KBM-7 (cell line): ENCODE measurements around the gene FGF4.

Experiments
- DNase-seq: peaks from one replicate; pipeline ENCODE4 v3.0.0-alpha.2; 2015
- in situ Hi-C: fragments of 300-500 bp; cut with MboI; formaldehyde crosslinking; loops from 2 replicates; pipeline ENCODE4 v1.14.3; 2020; ENCODE audit warnings: low sequenced_read_pairs, low pct_unique_long_range_greater_than_20kb, mixed read lengths

Gene FGF4

DNA sequence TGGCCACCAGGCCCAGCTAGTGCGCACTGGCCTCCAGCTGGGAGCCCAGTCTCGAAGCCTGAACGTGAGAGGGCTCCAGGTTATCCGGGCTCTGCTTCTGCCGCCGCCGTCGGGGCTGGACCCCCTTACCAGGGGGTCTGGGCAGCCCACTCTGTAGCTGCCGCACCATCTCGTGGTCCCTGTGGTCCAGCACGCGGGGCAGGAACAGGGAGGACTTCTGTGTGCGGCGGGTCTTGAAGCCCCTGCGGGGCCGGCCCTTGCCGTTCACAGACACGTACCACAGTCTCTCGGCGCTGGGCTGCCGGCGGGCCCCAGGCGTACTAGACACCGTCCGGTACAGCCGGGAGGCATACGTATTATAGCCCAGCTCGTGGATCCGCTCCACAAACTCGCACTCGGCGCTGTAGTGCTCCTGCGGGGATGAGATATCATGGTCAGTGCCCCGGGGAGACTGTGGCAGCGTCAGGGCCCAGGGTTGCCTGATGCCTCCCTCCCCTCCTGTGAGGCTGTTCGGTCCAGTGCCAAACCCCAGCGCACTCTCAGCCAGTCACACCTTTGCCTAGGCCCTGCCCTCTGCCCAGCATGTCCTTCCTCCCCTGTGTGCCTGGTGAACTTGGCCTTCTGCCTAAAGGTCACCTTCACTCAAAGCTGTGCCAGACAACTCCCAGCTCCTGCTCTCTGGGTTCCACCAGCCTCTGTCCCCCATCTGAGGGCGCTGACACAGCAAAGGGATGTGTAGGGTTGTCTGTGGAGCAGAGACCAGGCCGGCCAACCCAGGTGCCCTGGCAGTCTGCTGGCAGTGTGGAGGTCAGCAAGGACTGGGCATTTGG lies 35.4 kb upstream of the FGF4 start:
- no peak for DNase-seq

GRCh38 chr11:69808667-69809086 lies 33.5 kb upstream of the FGF4 start:
- in situ Hi-C loops: no loop called here
- no peak for DNase-seq

More for the DNA sequence above, 35.4 kb upstream of the FGF4 start:
- in situ Hi-C loops: no loop called here

DNA sequence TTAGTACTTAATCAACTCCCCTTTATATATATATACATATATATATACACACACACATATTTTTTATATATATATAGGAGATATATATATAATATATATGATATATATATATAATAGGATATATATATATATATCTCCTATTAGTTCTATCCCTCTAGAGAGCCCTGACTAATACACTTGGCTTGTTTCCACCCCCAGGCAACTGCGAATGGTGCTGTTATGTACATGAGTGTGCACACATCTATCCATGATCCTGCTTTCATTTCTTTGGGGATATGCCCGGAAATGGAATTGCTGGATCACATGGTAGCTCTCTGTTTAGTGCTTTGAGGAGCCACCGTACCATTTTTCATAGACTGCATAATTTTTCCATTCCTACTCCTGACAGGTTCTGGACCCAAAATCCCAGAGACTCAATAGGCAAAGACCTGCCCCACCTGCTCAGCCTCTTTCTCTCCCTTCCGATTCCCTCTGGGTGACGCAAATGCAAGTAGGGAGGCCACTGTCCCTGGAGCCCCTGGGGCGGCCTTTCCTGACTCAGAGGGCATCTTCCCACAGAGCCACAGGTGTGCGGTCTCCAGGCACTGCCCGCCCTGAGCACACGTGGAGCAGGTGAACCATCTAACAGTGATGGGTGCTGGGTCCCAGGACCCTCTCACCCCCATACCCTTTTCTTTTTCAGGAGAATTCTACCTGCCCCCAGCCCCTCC lies 32.1 kb upstream of the FGF4 start:
- in situ Hi-C loops: no loop called here
- no peak for DNase-seq

DNA sequence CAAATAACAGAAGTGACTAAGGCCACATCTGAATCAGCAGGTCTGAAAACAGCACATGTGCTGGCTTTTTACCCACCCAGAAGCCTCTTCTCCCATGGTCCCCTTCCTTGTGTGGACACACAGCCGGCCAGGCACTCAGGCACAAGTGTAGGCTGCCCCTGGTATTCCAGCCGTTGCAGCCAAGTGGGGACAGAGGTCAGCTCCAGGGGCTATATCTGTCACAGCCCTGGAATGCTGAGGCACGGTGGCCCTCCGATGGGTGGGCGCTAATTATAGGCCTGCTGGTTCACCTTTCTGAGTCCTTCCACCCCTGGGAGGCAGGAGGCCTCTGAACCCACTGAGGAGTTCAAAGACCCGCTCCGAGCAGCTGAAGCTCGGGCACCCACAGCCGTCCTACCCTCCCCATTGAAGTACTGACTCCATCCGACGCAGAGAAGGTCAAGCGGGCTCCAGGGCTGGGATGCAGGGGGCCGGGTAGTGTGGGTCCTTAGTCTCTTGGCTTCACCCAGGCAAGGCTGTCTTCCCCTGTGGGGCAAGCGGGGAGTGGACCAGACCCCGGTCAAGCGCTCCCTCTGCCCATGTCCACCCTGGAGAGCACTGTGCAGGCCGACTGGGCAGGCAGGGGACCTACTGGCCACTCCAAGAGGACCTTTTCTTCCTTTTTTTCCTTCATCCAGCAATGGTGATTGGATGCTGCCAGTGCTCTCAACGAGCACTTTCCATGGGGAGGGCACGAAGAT lies 29.8 kb upstream of the FGF4 start:
- in situ Hi-C loops: no loop called here
- no peak for DNase-seq

- in situ Hi-C loops: no loop called here
- no peak for DNase-seq
These were observed 28.6 kb upstream of the FGF4 start for GRCh38 chr11:69803604-69804218.

DNA sequence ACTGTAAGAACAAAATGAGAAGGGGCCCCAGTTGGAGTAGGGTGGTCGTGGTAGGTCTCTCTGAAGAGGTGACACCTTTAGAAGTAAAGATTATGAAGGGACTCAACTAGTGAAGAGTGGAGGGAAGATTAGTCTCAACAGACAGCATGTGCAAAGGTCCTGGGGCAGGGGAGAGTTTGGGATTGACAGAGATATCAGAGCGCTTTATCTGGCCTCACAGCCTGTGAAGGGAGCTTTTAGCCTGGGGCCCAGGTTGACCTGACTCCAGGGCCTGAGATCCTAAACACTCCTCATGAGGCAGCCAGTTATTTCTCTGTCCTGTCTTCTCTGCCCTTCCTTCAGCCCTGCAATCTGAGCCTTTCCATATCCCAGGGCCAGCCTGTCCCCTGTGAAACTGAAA lies 27.9 kb upstream of the FGF4 start:
- no peak for DNase-seq
- in situ Hi-C loops: no loop called here

DNA sequence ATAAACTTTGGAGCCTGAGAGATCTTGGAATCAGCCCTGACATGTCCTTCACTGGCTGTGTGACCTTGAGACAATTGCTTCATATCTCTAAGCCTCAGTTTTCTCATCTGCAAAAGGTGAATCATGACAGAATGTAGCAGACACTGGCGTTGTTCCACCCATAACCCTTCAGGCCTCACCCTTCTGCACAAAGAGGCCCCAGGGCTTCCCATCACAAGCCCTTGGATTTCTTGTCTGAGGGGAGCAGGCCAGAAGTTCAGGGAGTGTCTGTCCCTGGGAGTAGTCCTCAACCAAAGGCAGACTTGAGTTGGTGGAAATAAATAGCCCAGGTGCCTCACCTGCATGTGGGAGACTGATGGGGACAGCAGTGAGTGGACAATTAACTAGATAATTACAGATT lies 27.4 kb upstream of the FGF4 start:
- no peak for DNase-seq
- in situ Hi-C loops: no loop called here

DNA sequence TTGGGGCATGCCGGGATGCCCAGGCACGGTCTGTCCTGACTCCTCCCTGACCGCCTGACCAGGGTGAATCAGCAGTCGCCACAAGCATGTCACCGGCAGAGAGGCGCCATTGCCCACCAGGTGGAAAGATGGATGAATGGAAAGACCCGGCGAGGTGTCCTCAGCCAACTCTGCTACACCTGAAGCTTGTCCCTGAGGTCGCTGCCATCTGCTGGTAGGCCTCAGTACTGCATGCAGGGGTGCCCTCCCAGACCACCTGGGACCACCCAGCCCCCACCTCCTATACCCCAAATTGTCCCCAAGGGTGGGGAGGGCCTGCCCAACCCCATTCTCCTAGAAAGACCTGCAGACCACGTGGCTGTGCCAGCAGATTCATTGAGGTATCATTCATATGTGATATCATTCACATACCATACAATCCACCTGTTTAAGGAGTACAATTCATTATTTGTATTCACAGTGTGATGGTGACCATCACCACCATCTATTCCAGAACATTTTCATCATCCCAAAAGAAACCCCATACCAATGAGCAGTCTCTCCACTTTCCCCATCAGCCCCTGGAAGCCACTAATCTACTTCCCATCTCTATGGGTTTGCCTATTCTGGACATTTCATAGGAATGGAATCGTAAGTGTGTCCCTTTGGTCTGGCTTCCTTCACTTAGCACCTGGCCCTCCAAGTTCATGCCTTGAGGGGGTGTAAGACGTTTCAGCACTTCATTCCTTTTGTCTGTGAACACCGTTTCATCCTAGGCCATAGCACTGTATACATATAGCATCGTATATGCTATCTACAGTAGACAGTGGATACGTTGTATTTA lies 26.6 kb upstream of the FGF4 start:
- DNase-seq: peak; percentile 25
- in situ Hi-C loops: no loop called here

- no peak for DNase-seq
- in situ Hi-C loops: no loop called here
These were observed 25.1 kb upstream of the FGF4 start for GRCh38 chr11:69800278-69800677.

GRCh38 chr11:69799582-69799981 lies 24.4 kb upstream of the FGF4 start:
- DNase-seq: no peak

GRCh38 chr11:69799097-69799496 lies 24.0 kb upstream of the FGF4 start:
- DNase-seq: no peak
- in situ Hi-C loops: no loop called here

More at GRCh38 chr11:69799582-69799981, 24.4 kb upstream of the FGF4 start:
- in situ Hi-C loops: no loop called here

- DNase-seq: no peak
- in situ Hi-C loops: no loop called here
These were observed 22.8 kb upstream of the FGF4 start for GRCh38 chr11:69797737-69798528.

- DNase-seq: no peak
- in situ Hi-C loops: no loop called here
These were observed 22.0 kb upstream of the FGF4 start for GRCh38 chr11:69797156-69797555.

DNA sequence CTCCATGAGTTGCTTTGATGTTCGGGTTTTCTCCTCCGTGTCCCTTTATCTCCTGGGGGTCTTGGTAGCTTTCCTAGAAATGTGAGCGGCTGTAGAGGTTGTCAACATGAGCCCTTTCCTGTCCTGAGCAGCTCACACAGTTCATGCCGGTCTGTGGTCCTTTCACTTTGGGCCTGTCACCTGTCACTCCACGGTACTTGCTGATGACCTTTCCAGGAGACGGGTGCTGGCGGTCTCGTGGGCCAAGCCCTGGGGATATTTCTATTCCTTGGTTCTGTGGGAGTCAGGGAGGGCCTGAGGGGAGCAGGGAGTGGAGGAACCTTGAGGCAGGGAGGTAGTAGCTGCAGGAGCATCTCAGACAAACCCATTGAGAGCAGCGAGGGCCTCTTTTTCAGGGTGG lies 20.9 kb upstream of the FGF4 start:
- DNase-seq: no peak
- in situ Hi-C loops: no loop called here

DNA sequence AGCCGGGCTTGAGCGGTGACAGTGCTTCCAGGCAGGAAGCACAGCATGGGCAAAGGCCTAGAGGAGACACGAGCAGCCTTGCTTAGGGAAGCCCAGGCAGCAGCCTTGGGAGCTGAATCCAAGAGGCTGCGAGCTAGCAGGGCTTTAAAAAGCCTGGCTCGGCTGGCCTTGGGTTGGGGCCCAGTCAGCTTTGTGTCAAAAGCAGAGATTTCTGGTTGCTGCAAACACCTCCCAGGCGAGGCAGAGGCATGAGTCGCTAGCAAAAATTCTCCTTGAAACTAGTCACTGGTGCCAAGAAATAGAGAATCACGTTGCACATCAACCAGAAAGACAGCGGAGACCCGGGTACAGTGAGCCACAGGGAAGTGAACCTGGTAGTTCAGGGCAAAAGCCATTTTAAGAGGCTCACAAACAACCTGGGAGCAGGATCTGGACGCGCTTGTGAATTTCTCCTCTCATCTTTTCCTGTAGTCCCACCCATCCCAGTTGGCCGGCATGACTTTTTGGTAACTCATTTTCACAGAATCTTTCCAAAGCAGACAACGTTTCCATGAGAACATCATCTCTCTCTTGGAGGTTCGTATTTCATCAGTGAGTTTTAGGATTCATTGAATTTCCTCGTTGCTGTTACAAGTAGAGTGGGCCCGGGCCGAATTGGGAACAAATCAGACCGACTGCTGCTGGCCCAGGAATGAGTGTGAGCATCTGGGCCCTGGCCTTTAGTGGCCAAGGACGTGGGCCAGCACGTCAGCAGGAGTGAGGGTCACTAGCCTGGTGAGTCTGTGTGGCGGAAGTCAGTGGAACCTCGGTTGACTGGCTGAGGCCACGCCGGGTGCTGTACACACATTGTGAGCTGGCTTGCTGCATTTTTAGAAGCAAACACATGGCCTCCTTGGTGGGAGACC lies 16.4 kb upstream of the FGF4 start:
- in situ Hi-C loops: no loop called here

GRCh38 chr11:69788956-69789355 lies 13.8 kb upstream of the FGF4 start:
- in situ Hi-C loops: no loop called here
- no peak for DNase-seq

More for the DNA sequence above, 16.4 kb upstream of the FGF4 start:
- no peak for DNase-seq

GRCh38 chr11:69787906-69788305 lies 12.8 kb upstream of the FGF4 start:
- no peak for DNase-seq
- in situ Hi-C loops: no loop called here
